Liver (tissue), 9 donors: ENCODE data around the gene STEEP1. TPM values are rescaled to one million over a fixed set of nuclear protein-coding genes. Genes with fewer than 3 reads are reported as not detected.

Experiments used
- DNase-seq: peaks from one replicate; pipeline ENCODE4 v3.0.0-alpha.2; 2017; ENCODE audit warnings: low spot score
- H3K27ac ChIP-seq, 2 donors: one replicate each; pipeline ENCODE4 v1.7.0; 2013; ENCODE audit warnings: inconsistent platforms in 2 of 2, low read length in 2 of 2, control low read depth in 1 of 2, low read depth in 1 of 2, mild to moderate bottlenecking in 1 of 2
- H3K27me3 ChIP-seq, 4 donors: one replicate each; pipeline versions ENCODE4 v1.6.1 to v1.7.0; 2013; ENCODE audit warnings: low read length in 3 of 4, inconsistent platforms in 1 of 4, mild to moderate bottlenecking in 1 of 4, moderate library complexity in 1 of 4; ENCODE audit not compliant: control insufficient read depth in 4 of 4, insufficient read depth in 4 of 4
- H3K36me3 ChIP-seq, 4 donors: one replicate each; pipeline versions ENCODE4 v1.6.1 to v1.7.0; 2013; ENCODE audit warnings: low read length in 3 of 4, mild to moderate bottlenecking in 3 of 4, low read depth in 1 of 4, moderate library complexity in 1 of 4; ENCODE audit not compliant: control insufficient read depth in 4 of 4, insufficient read depth in 3 of 4
- H3K4me1 ChIP-seq, 4 donors: one replicate each; pipeline versions ENCODE4 v1.6.1 to v1.7.0; 2013; ENCODE audit warnings: low read length in 3 of 4, mild to moderate bottlenecking in 3 of 4, moderate library complexity in 1 of 4; ENCODE audit not compliant: control insufficient read depth in 4 of 4, insufficient read depth in 4 of 4
- H3K4me3 ChIP-seq, 3 donors: one replicate each; pipeline versions ENCODE4 v1.6.1 to v1.7.0; 2013; ENCODE audit warnings: low read length in 3 of 3, control low read depth in 1 of 3, low read depth in 1 of 3, mild to moderate bottlenecking in 1 of 3
- H3K9ac ChIP-seq, 2 donors: one replicate each; pipeline ENCODE4 v1.7.0; 2013; ENCODE audit warnings: low read length in 2 of 2, mild to moderate bottlenecking in 2 of 2, moderate library complexity in 2 of 2, control low read depth in 1 of 2, low read depth in 1 of 2
- H3K9me3 ChIP-seq, 4 donors: one replicate each; pipeline versions ENCODE4 v1.6.1 to v1.7.0; 2013; ENCODE audit warnings: low read length in 3 of 4; ENCODE audit not compliant: control insufficient read depth in 4 of 4
- ATF3 ChIP-seq: IDR thresholded peaks from 2 replicates; pipeline ENCODE4 v1.6.1; 2016; ENCODE audit warnings: antibody characterized with exemption
- EGR1 ChIP-seq, 2 donors: IDR thresholded peaks; 2 replicates each; pipeline ENCODE4 v1.6.1; 2016 to 2018; ENCODE audit warnings: antibody characterized with exemption in 2 of 2, low read depth in 2 of 2
- FOXA1 ChIP-seq: IDR thresholded peaks from 2 replicates; pipeline ENCODE4 v1.6.1; 2016; ENCODE audit warnings: antibody characterized with exemption
- HNF4G ChIP-seq: IDR thresholded peaks from 2 replicates; pipeline ENCODE4 v1.6.1; 2016; ENCODE audit warnings: antibody characterized with exemption
- JUND ChIP-seq, 2 donors: IDR thresholded peaks; 2 replicates each; pipeline ENCODE4 v1.6.1; 2016; ENCODE audit warnings: antibody characterized with exemption in 2 of 2
- NR2F2 ChIP-seq: IDR thresholded peaks from 2 replicates; pipeline ENCODE4 v1.6.1; 2016; ENCODE audit warnings: antibody characterized with exemption
- RAD21 ChIP-seq, 2 donors: IDR thresholded peaks; 2 replicates each; pipeline ENCODE4 v1.6.1; 2016; ENCODE audit warnings: antibody characterized with exemption in 2 of 2, mild to moderate bottlenecking in 2 of 2
- REST ChIP-seq: IDR thresholded peaks from 2 replicates; pipeline ENCODE4 v1.6.1; 2016; ENCODE audit warnings: antibody characterized with exemption, mild to moderate bottlenecking
- RXRA ChIP-seq, 2 donors: IDR thresholded peaks; 2 replicates each; pipeline ENCODE4 v1.6.1; 2017 to 2018; ENCODE audit warnings: antibody characterized with exemption in 2 of 2, mild to moderate bottlenecking in 1 of 2
- SP1 ChIP-seq: IDR thresholded peaks from 2 replicates; pipeline ENCODE4 v1.6.1; 2018; ENCODE audit warnings: antibody characterized with exemption, mild to moderate bottlenecking
- YY1 ChIP-seq: IDR thresholded peaks from 2 replicates; pipeline ENCODE4 v1.6.1; 2016; ENCODE audit warnings: antibody characterized with exemption, mild to moderate bottlenecking
- WGBS: extraction: QIAGEN DNeasy Blood & Tissue Kit; methylation state at CpG from one replicate; pipeline ENCODE4 v1.1.7; 2013; 5-methylcytosine and 5-hydroxymethylcytosine counted together
- polyA plus RNA-seq, 2 donors: library from polyadenylated mRNA; stranded (reverse) in 1 of 2; unstranded in 1 of 2; fragments of 200-250 nt in 1 of 2; fragments of >200 nt in 1 of 2; fragmentation: Nextera tagmentation in 1 of 2; extraction: Ambion mirVana in 1 of 2; gene quantifications; one replicate each; pipeline versions ENCODE4 v1.2.1 to v1.2.3, GENCODE V29; 2013 to 2015
- total RNA-seq, 2 donors: library from RNA; depleted of rRNA; stranded (reverse); fragments of >200 nt; gene quantifications; one replicate each; pipeline ENCODE4 v1.2.3, GENCODE V29; 2014
- TF ChIP-seq, protein P1 (sequence below): fragments of 150-350 bp; IDR thresholded peaks from 2 replicates; pipeline ENCODE4 v1.5.1; 2017; ENCODE audit warnings: improper control_type of control experiment, low read depth, low read length; ENCODE audit not compliant: missing input control
- TF ChIP-seq, protein P2 (sequence below): IDR thresholded peaks from 2 replicates; pipeline ENCODE4 v1.6.1; 2016; ENCODE audit warnings: antibody characterized with exemption
- donor health status: healthy.
- donor health status: healthy.
- donor health status: healthy.
- donor health status: healthy.
- donor health status: healthy.

The STEEP1 gene
- total and polyA plus RNA-seq, 4 donors, result 4.3 to 14.2 (median 10.2) TPM

DNA sequence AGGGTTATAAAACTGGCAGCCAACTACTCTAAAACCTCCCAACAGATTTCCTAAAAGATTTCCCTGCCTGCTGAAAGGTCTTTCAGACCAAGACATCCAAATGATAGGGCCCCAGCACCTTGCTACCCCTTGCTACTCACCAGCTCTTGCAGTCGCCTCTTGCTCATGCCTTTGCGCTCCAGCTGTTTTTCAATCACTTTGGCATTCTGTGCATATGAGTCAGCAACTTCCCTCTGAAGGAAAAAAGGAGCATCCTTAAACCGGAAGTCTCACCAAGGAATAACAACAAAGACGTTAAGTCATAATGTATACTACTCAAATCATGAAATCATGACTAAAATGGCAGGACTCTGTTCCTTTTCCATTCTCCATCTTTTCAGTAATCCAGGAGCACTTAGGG, 24.0 kb downstream of the STEEP1 start:
- Histone ChIP-seq H3K27ac (no peak overlapping the region), H3K9ac (no peak overlapping the region), H3K4me3 (no peak overlapping the region), H3K9me3 (no peaks in the 10 kb centered on the region), H3K27me3 (no peaks in the 10 kb centered on the region), H3K4me1 (peaks cover 0 to 4% (median 0%) of the 10 kb centered on the region in 4 donors), H3K36me3 (peaks cover 0 to 2% (median 0%) of the 10 kb centered on the region in 4 donors)
- no peak for TF ChIP-seq REST
- no peak for DNase-seq
- 84% methylated on average over 4 of the region's 4 CpGs for WGBS

DNA sequence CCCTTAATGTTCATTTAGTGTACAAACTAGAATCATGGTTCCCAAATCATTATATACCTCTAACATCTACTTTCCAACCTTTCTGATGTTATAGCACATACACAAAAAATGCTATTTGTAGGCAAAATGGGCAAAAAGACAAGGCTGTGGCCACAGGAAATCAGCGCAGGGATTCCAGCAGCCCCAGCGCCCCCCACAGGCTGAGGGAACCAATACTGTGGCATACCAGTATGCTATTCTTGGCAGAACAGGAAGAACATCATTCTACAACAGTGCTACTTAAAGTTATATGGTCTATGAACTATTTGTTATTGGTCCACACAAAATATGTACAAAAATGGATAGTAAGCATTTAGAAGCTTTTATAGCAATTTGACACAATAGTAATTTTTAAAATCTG, 25.3 kb downstream of the STEEP1 start:
- peaks cover 0 to 4% (median 0%) of the 10 kb centered on the region in 4 donors for H3K4me1 ChIP-seq
- no peak overlapping the region for H3K4me3 ChIP-seq
- TF ChIP-seq RXRA (IDR thresholded peaks at IDR 0.05) (no peak), RAD21 (IDR thresholded peaks at IDR 0.05) (no peak), NR2F2 (no peak), JUND (IDR thresholded peaks at IDR 0.05) (no peak), SP1 (no peak), EGR1 (IDR thresholded peaks at IDR 0.05; ENCODE audit: low read depth in 2 of 2) (no peak), YY1 (no peak), HNF4G (no peak), FOXA1 (no peak)
- H3K27me3 ChIP-seq, result no peaks in the 10 kb centered on the region
- H3K9ac ChIP-seq, result no peak overlapping the region
- DNase-seq, result no peak
- no peaks in the 10 kb centered on the region for H3K9me3 ChIP-seq
- peaks cover 0 to 2% (median 0%) of the 10 kb centered on the region in 4 donors for H3K36me3 ChIP-seq
- no peak overlapping the region for H3K27ac ChIP-seq
- 55% methylated on average over 2 of the region's 2 CpGs for WGBS

DNA sequence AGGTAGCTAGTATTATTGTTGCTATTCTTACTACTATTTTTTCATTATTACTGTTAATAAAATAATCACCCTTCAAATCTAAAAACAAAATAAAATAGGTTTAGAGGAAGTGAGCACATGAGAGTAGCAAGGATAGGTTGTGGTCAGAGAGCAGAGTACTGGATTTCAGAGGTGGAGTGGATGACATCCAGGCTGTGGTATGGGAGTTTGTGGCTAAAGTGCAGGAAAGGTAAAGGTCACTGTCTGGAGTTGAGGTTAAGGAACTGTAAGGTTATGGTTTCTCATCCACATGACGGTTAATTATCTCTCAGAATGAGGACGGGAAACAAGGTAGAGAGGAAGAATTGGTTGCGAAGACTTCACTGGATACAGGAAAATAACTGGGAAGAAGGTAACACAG, 27.7 kb downstream of the STEEP1 start:
- Histone ChIP-seq H3K4me1 (peaks cover 0 to 4% (median 0%) of the 10 kb centered on the region in 4 donors), H3K4me3 (no peak overlapping the region), H3K36me3 (peaks cover 0 to 2% (median 0%) of the 10 kb centered on the region in 4 donors), H3K27me3 (no peaks in the 10 kb centered on the region), H3K9me3 (no peaks in the 10 kb centered on the region), H3K9ac (no peak overlapping the region), H3K27ac (no peak overlapping the region)
- WGBS, result 63% methylated on average over 3 of the region's 3 CpGs
- TF ChIP-seq JUND (IDR thresholded peaks at IDR 0.05) (no peak), RAD21 (IDR thresholded peaks at IDR 0.05) (no peak), HNF4G (no peak), SP1 (no peak), REST (no peak), FOXA1 (no peak), ATF3 (no peak)
- TF ChIP-seq, protein P1, sequence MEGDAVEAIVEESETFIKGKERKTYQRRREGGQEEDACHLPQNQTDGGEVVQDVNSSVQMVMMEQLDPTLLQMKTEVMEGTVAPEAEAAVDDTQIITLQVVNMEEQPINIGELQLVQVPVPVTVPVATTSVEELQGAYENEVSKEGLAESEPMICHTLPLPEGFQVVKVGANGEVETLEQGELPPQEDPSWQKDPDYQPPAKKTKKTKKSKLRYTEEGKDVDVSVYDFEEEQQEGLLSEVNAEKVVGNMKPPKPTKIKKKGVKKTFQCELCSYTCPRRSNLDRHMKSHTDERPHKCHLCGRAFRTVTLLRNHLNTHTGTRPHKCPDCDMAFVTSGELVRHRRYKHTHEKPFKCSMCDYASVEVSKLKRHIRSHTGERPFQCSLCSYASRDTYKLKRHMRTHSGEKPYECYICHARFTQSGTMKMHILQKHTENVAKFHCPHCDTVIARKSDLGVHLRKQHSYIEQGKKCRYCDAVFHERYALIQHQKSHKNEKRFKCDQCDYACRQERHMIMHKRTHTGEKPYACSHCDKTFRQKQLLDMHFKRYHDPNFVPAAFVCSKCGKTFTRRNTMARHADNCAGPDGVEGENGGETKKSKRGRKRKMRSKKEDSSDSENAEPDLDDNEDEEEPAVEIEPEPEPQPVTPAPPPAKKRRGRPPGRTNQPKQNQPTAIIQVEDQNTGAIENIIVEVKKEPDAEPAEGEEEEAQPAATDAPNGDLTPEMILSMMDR, result no peak
- TF ChIP-seq, protein P2, sequence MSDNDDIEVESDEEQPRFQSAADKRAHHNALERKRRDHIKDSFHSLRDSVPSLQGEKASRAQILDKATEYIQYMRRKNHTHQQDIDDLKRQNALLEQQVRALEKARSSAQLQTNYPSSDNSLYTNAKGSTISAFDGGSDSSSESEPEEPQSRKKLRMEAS, result no peak
- no peak for DNase-seq
